NCI-H128 (cell line): ENCODE results near the gene CD200R1L.

Source experiments
- DNase-seq: peaks from one replicate; lab custom pipeline; 2025; ENCODE audit not compliant: unreplicated experiment; lab: John Stamatoyannopoulos, UW

CD200R1L gene

DNA sequence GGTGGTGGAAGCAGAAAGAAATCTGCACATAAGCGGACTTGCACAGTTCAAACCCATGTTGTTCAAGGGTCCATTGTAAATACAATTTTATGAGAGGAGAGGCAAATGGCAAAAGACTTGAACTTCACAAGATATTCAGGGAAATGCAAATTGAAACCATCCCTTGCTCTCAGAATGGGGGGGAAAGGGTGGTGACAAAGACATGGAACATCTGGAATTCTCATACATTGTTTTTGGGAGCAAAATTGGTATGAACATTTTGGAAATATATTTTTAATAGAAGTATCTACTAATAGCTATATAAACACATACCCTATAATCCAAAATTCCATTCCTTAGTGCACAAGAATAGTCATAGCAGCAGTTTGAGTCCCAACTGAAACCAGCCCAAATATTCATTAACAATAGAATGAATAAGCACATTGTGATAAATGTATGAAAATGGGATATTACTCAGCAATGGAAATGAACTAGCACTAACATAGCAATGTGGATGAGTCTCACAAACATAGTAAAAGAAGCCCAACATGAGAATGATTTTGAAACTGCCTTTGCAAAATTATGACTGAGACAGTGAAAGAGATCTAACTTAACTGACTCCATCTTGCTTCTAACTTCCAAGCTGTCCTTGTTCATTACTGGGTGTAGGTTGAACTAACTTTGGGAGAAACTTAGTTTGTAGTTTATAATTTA, 77.2 kb downstream of the CD200R1L start:
- no peak for DNase-seq

DNA sequence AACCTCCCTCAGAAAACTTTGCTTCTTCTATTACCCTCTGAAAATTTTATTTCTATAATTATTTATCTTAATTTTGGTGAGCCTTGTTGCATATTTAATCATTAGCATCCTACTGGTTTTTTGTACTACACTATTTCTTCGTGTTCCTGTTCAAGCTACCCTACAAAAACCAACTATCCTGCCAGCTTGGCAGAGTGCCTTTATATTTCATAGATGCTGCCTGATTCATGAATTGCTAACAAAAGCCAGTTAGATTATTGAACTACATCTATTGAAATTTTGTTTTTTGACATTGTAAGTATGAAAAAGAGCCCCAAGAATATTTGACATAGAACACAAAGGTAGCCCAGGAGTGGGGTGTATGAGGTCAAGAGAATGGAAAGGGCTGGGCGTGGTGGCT, 78.9 kb downstream of the CD200R1L start:
- DNase-seq = no peak

DNA sequence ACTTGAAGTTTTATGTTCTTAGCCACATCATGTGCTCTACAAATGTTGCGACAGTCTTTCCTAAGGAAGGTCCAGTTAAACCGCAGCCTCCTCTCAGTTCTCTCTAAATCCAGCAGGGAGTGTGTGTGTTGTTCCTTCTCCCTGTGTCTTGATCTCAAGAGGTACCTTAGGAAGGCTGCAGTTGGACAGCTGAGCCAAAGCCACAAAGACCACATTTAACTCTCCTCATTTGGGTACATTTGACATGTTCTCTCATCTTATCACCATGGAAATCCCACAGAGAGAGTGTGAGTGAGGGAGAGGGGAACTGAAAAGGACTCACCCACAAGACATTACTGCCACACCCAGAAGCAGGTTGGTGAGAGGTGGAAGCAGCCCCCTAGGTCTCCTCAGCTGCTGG, 79.5 kb downstream of the CD200R1L start:
- no peak for DNase-seq
